ENCODE results near the gene FRA10AC1. TPM values are rescaled to one million over a fixed set of nuclear protein-coding genes. Genes with fewer than 3 reads are reported as not detected.
"Not testable (repeated sequence)": the region's sequence is repeated elsewhere in the genome, so short reads cannot be mapped to it uniquely, and the experiment has no call there.

The FRA10AC1 gene
- total and polyA plus RNA-seq, 2 donors (not counting 1 experiment from before 2014, with no cell fraction given): 5.0 to 29.7 TPM

DNA sequence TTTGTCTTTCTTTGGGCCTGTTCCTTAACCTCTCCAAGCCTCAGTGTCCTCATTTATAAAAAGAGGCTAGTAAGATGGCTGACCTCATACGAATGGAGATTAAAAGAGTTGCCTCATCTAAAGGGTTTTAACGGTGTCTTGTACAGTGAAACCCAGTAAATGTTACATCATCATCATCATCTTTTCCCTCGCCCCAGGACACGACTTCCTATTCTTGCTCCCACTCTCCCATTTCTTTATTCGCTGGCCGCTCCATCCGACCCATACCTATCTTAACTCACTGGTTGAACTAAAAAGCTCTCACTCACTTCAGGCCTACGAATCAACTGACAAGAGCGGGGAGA is 554 bp downstream of the FRA10AC1 start:
- H3K4me1 ChIP-seq (ENCODE audit: control insufficient read depth in 2 of 2, insufficient read depth in 2 of 2, low read length in 2 of 2): peaks cover 11% of the 10 kb centered on the region in 2 donors
- peaks cover 9% of the 10 kb centered on the region for H3K4me1 Mint-ChIP-seq
- no peaks in the 10 kb centered on the region for H3K79me2 ChIP-seq (ENCODE audit: control insufficient read depth, insufficient read depth, low read length)
- no peaks in the 10 kb centered on the region for H3K27me3 Mint-ChIP-seq
- TF ChIP-seq CTCF (IDR thresholded peaks at IDR 0.05) (no peak), EZH2 (IDR thresholded peaks at IDR 0.05; ENCODE audit: borderline replicate concordance, insufficient read depth, low read depth, low read length, poor library complexity, severe bottlenecking) (no peak)
- peak; percentile 9 for ATAC-seq (ENCODE audit: low read depth)
- peak overlapping the region; percentile 64 to 92 for H3K27ac ChIP-seq (ENCODE audit: low read length in 2 of 2)
- no peaks in the 10 kb centered on the region for H4K20me1 ChIP-seq (ENCODE audit: control insufficient read depth, insufficient read depth, low read length, poor library complexity, severe bottlenecking)
- H3K9me3 Mint-ChIP-seq (ENCODE audit: insufficient read depth): no peaks in the 10 kb centered on the region
- H3K4me3 ChIP-seq (ENCODE audit: control extremely low read depth in 1 of 5, extremely low read depth in 1 of 5, insufficient read depth in 1 of 5, low read depth in 2 of 5, low read length in 4 of 5): peak overlapping the region; percentile 79 to 98 (median 88)
- H3K9ac ChIP-seq (ENCODE audit: low read length): peak overlapping the region; percentile 81
- DNase-seq: no peak
- intact Hi-C loops (cut with micrococcal nuclease): loop anchor here (1.0 to 10.0 kb wide), 9 partner anchors 49 to 1905 kb away; partner anchors contain the start of genes CEP55, CPEB3, HELLS and KIF11
- WGBS (ENCODE audit: insufficient coverage): 4% methylated on average over 9 of the region's 9 CpGs
- peaks cover 7 to 11% of the 10 kb centered on the region in 2 experiments for H3K36me3 ChIP-seq (replicated peaks in 1 of 2; ENCODE audit: control extremely low read depth in 1 of 2, control insufficient read depth in 1 of 2, extremely low read depth in 1 of 2, insufficient read depth in 2 of 2, low read length in 1 of 2)
- no peak overlapping the region for H3K27ac Mint-ChIP-seq
- peak overlapping the region; percentile 77 for H3K4me2 ChIP-seq (replicated peaks; ENCODE audit: low read depth, low read length, poor library complexity, severe bottlenecking)
- ChIA-PET CTCF (interaction anchor here (0.6 to 3.1 kb wide), 10 partner anchors 12 to 618 kb away, joined by 3 to 40 read pairs (median 4); no protein-coding TSS in a partner anchor), POLR2A (interaction anchor here (1.3 to 1.5 kb wide), 2 partner anchors 50 to 114 kb away, joined by 3 to 4 read pairs; no protein-coding TSS in a partner anchor)
- H3K4me3 Mint-ChIP-seq: no peak overlapping the region
- no peaks in the 10 kb centered on the region for H3K27me3 ChIP-seq (replicated peaks in 1 of 4; ENCODE audit: control extremely low read depth in 1 of 4, control insufficient read depth in 3 of 4, insufficient read depth in 4 of 4, low read length in 3 of 4)
- H2AFZ ChIP-seq (ENCODE audit: insufficient read depth, low read depth, low read length, poor library complexity, severe bottlenecking): peak overlapping the region; percentile 90
- H3K9me3 ChIP-seq (ENCODE audit: control extremely low read depth in 1 of 3, control insufficient read depth in 2 of 3, insufficient read depth in 1 of 3, low read length in 2 of 3): no peaks in the 10 kb centered on the region

- Histone ChIP-seq H3K4me2 (replicated peaks; ENCODE audit: low read depth, low read length, poor library complexity, severe bottlenecking) (no peak overlapping the region), H3K27ac (ENCODE audit: low read length in 2 of 2) (no peak overlapping the region), H3K79me2 (ENCODE audit: control insufficient read depth, insufficient read depth, low read length) (no peaks in the 10 kb centered on the region), H3K4me1 (ENCODE audit: control insufficient read depth in 2 of 2, insufficient read depth in 2 of 2, low read length in 2 of 2) (peaks cover 7% of the 10 kb centered on the region in 2 donors), H3K36me3 (replicated peaks in 1 of 2; ENCODE audit: control extremely low read depth in 1 of 2, control insufficient read depth in 1 of 2, extremely low read depth in 1 of 2, insufficient read depth in 2 of 2, low read length in 1 of 2) (peaks cover 13 to 27% of the 10 kb centered on the region in 2 experiments), H3K4me3 (ENCODE audit: control extremely low read depth in 1 of 5, extremely low read depth in 1 of 5, insufficient read depth in 1 of 5, low read depth in 2 of 5, low read length in 4 of 5) (no peak overlapping the region), H4K20me1 (ENCODE audit: control insufficient read depth, insufficient read depth, low read length, poor library complexity, severe bottlenecking) (peaks cover 5% of the 10 kb centered on the region), H3K9me3 (ENCODE audit: control extremely low read depth in 1 of 3, control insufficient read depth in 2 of 3, insufficient read depth in 1 of 3, low read length in 2 of 3) (no peaks in the 10 kb centered on the region), H2AFZ (ENCODE audit: insufficient read depth, low read depth, low read length, poor library complexity, severe bottlenecking) (no peak overlapping the region), H3K27me3 (replicated peaks in 1 of 4; ENCODE audit: control extremely low read depth in 1 of 4, control insufficient read depth in 3 of 4, insufficient read depth in 4 of 4, low read length in 3 of 4) (no peaks in the 10 kb centered on the region), H3K9ac (ENCODE audit: low read length) (no peak overlapping the region)
- no peak for ATAC-seq (ENCODE audit: low read depth)
- 100% methylated on average over 1 of the region's 2 CpGs for WGBS (ENCODE audit: insufficient coverage)
- no peak for DNase-seq
- no peaks in the 10 kb centered on the region for H3K27me3 Mint-ChIP-seq
- intact Hi-C loops (cut with micrococcal nuclease): no loop called here
- H3K4me3 Mint-ChIP-seq: no peak overlapping the region
- ChIA-PET CTCF (interaction anchor here (1.1 to 1.4 kb wide), 2 partner anchors 119 kb away, joined by 3 read pairs; no protein-coding TSS in a partner anchor), POLR2A (no interaction called here)
- peaks cover 2% of the 10 kb centered on the region for H3K4me1 Mint-ChIP-seq
- no peaks in the 10 kb centered on the region for H3K9me3 Mint-ChIP-seq (ENCODE audit: insufficient read depth)
- TF ChIP-seq CTCF (IDR thresholded peaks at IDR 0.05) (no peak), EZH2 (IDR thresholded peaks at IDR 0.05; ENCODE audit: borderline replicate concordance, insufficient read depth, low read depth, low read length, poor library complexity, severe bottlenecking) (no peak)
- H3K27ac Mint-ChIP-seq: no peak overlapping the region
These were observed 5.2 kb downstream of the FRA10AC1 start for GRCh38 chr10:93697207-93697606.

DNA sequence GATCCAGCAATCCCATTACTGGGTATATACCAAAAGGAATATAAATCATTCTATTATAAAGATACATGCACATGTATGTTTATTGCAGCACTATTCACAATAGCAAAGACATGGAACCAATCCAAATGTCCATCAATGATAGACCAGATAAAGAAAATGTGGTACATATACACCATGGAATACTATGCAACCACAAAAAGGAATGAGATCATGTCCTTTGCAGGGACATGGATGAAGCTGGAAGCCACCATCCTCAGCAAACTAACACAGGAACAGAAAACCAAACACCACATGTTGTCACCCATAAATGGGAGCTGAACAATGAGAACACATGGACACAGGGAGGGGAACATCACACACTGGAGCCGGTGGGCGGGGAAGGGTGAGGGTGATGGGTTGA is 5.8 kb downstream of the FRA10AC1 start:
- CTCF ChIA-PET: interaction anchor here (1.1 kb wide), 1 partner anchor 119 kb away, joined by 3 read pairs; no protein-coding TSS in a partner anchor
- H3K9me3 Mint-ChIP-seq (ENCODE audit: insufficient read depth); H3K27me3 ChIP-seq (replicated peaks in 1 of 4; ENCODE audit: control extremely low read depth in 1 of 4, control insufficient read depth in 3 of 4, insufficient read depth in 4 of 4, low read length in 3 of 4); H3K4me1 ChIP-seq (ENCODE audit: control insufficient read depth in 2 of 2, insufficient read depth in 2 of 2, low read length in 2 of 2); H3K27me3 Mint-ChIP-seq; H3K4me2 ChIP-seq (replicated peaks; ENCODE audit: low read depth, low read length, poor library complexity, severe bottlenecking); H3K4me3 Mint-ChIP-seq; H3K27ac ChIP-seq (ENCODE audit: low read length in 2 of 2); H3K9ac ChIP-seq (ENCODE audit: low read length); H3K27ac Mint-ChIP-seq; DNase-seq; H3K9me3 ChIP-seq (ENCODE audit: control extremely low read depth in 1 of 3, control insufficient read depth in 2 of 3, insufficient read depth in 1 of 3, low read length in 2 of 3); intact Hi-C loops (cut with micrococcal nuclease); H3K4me3 ChIP-seq (ENCODE audit: control extremely low read depth in 1 of 5, extremely low read depth in 1 of 5, insufficient read depth in 1 of 5, low read depth in 2 of 5, low read length in 4 of 5); H4K20me1 ChIP-seq (ENCODE audit: control insufficient read depth, insufficient read depth, low read length, poor library complexity, severe bottlenecking); H3K79me2 ChIP-seq (ENCODE audit: control insufficient read depth, insufficient read depth, low read length); ATAC-seq (ENCODE audit: low read depth); POLR2A ChIA-PET; H3K4me1 Mint-ChIP-seq; H2AFZ ChIP-seq (ENCODE audit: insufficient read depth, low read depth, low read length, poor library complexity, severe bottlenecking): not testable (repeated sequence)
- H3K36me3 ChIP-seq (replicated peaks in 1 of 2; ENCODE audit: control extremely low read depth in 1 of 2, control insufficient read depth in 1 of 2, extremely low read depth in 1 of 2, insufficient read depth in 2 of 2, low read length in 1 of 2): peaks cover 13 to 33% of the 10 kb centered on the region in 2 experiments
- no CpG with 5 or more reads among the region's 2 CpGs for WGBS (ENCODE audit: insufficient coverage)
